HEK293 (cell line): ENCODE measurements around the gene METTL17.

ENCODE experiments used
- CTCF ChIP-seq: fragments of 450-650 bp; formaldehyde crosslinking; IDR thresholded peaks from 2 replicates; pipeline ENCODE4 v1.5.1; 2016; ENCODE audit warnings: missing biosample characterization, missing genetic modification characterization
- KLF17 ChIP-seq: fragments of 450-650 bp; formaldehyde crosslinking; IDR thresholded peaks from 2 replicates; pipeline ENCODE4 v1.5.1; 2016; ENCODE audit warnings: missing biosample characterization, missing genetic modification characterization
- REST ChIP-seq: fragments of 450-650 bp; formaldehyde crosslinking; IDR thresholded peaks from 2 replicates; pipeline ENCODE4 v1.5.1; 2016; ENCODE audit warnings: missing biosample characterization, missing genetic modification characterization
- SP2 ChIP-seq: fragments of 450-650 bp; formaldehyde crosslinking; IDR thresholded peaks from 2 replicates; pipeline ENCODE4 v1.5.1; 2016; ENCODE audit warnings: missing biosample characterization, missing genetic modification characterization
- TRIM28 ChIP-seq: IDR thresholded peaks from 2 replicates; pipeline ENCODE4 v1.6.1; 2011; ENCODE audit warnings: low read length, control low read depth, borderline replicate concordance
- YY1 ChIP-seq: fragments of 450-650 bp; formaldehyde crosslinking; IDR thresholded peaks from 2 replicates; pipeline ENCODE4 v1.5.1; 2018; ENCODE audit warnings: missing biosample characterization, missing genetic modification characterization
- ZBTB8A ChIP-seq: fragments of 450-650 bp; formaldehyde crosslinking; IDR thresholded peaks from 2 replicates; pipeline ENCODE4 v1.5.1; 2016; ENCODE audit warnings: missing biosample characterization, missing genetic modification characterization
- ZNF10 ChIP-seq: fragments of 450-650 bp; formaldehyde crosslinking; IDR thresholded peaks from 2 replicates; pipeline ENCODE4 v1.5.1; 2017; ENCODE audit warnings: missing biosample characterization, missing genetic modification characterization
- ZNF121 ChIP-seq: fragments of 450-650 bp; formaldehyde crosslinking; IDR thresholded peaks from 2 replicates; pipeline ENCODE4 v1.5.1; 2016; ENCODE audit warnings: missing biosample characterization, missing genetic modification characterization
- ZNF274 ChIP-seq, 2 experiments: fragments of 200-500 bp in 1 of 2; fragments of 450-650 bp in 1 of 2; sonication (Bioruptor generic) in 1 of 2; formaldehyde crosslinking in 1 of 2; IDR thresholded peaks; 2 replicates each; pipeline versions ENCODE4 v1.5.1 to v1.6.1; 2014 to 2016; ENCODE audit warnings: borderline replicate concordance in 1 of 2, inconsistent platforms in 1 of 2, low read length in 1 of 2, missing biosample characterization in 1 of 2, missing genetic modification characterization in 1 of 2
- ZNF335 ChIP-seq: fragments of 450-650 bp; formaldehyde crosslinking; conservative IDR thresholded peaks from 2 replicates; pipeline ENCODE4 v1.5.1; 2016; ENCODE audit warnings: missing biosample characterization, missing genetic modification characterization
- ZNF513 ChIP-seq: fragments of 450-650 bp; IDR thresholded peaks from 2 replicates; pipeline ENCODE4 v1.5.1; 2018; ENCODE audit warnings: missing biosample characterization, missing genetic modification characterization
- ZNF777 ChIP-seq: fragments of 450-650 bp; formaldehyde crosslinking; IDR thresholded peaks from 2 replicates; pipeline ENCODE4 v1.5.1; 2017; ENCODE audit warnings: missing biosample characterization, missing genetic modification characterization, borderline replicate concordance

GRCh38 chr14:20969336-20969735 lies 20.4 kb upstream of the METTL17 start:
- TF ChIP-seq CTCF (tag by site-specific recombination) (no peak), ZNF121 (tag by site-specific recombination) (no peak), TRIM28 (no peak), ZNF777 (tag by site-specific recombination) (no peak), ZNF513 (no peak), ZNF274 (IDR thresholded peaks at IDR 0.05; ENCODE audit: low read length) (no peak), ZNF274 (tag by site-specific recombination; IDR thresholded peaks at IDR 0.05; ENCODE audit: borderline replicate concordance) (no peak), ZNF10 (tag by site-specific recombination) (no peak), YY1 (tag by site-specific recombination) (no peak), ZNF335 (no peak), ZBTB8A (tag by site-specific recombination) (no peak), REST (tag by site-specific recombination) (no peak), KLF17 (tag by site-specific recombination) (no peak), SP2 (tag by site-specific recombination) (no peak)
